SH-SY5Y (cell line): ENCODE results near the gene MOB3B.

Experiments
- GATA2 ChIP-seq: IDR thresholded peaks from 2 replicates; pipeline ENCODE4 v1.6.1; 2011; ENCODE audit warnings: mild to moderate bottlenecking, low read depth, low read length
- GATA3 ChIP-seq: IDR thresholded peaks from 2 replicates; pipeline ENCODE4 v1.6.1; 2011; ENCODE audit warnings: low read depth, mild to moderate bottlenecking, low read length, moderate library complexity

- TF ChIP-seq GATA2: no peak
- no peak for TF ChIP-seq GATA3
Observed at GRCh38 chr9:27359763-27360162, 169.9 kb downstream of the MOB3B start.
